ENCODE measurements around the gene BATF. TPM values are rescaled to one million over a fixed set of nuclear protein-coding genes. Genes with fewer than 3 reads are reported as not detected.

Gene BATF
- total RNA-seq, 2 experiments from 2014 or later = 41.3 to 41.6 TPM

- Mint-ChIP-seq H3K27ac (no peak overlapping the region), H3K4me1 (ENCODE audit: low read depth) (peaks cover 49% of the 10 kb centered on the region), H3K27me3 (ENCODE audit: low read depth) (peaks cover 2% of the 10 kb centered on the region), H3K36me3 (ENCODE audit: low read depth) (no peaks in the 10 kb centered on the region), H3K9me3 (ENCODE audit: insufficient read depth) (no peaks in the 10 kb centered on the region), H3K4me3 (no peak overlapping the region)
- ChIA-PET POLR2A (no interaction called here), CTCF (interaction anchor here (0.6 to 8.0 kb wide), 7 partner anchors 24 to 185 kb away, joined by 3 to 138 read pairs (median 3); no protein-coding TSS in a partner anchor)
- DNase-seq = peak; percentile 9
- no peak for ATAC-seq
Observed at GRCh38 chr14:75491376-75491978, 30.8 kb upstream of the BATF start.

DNA sequence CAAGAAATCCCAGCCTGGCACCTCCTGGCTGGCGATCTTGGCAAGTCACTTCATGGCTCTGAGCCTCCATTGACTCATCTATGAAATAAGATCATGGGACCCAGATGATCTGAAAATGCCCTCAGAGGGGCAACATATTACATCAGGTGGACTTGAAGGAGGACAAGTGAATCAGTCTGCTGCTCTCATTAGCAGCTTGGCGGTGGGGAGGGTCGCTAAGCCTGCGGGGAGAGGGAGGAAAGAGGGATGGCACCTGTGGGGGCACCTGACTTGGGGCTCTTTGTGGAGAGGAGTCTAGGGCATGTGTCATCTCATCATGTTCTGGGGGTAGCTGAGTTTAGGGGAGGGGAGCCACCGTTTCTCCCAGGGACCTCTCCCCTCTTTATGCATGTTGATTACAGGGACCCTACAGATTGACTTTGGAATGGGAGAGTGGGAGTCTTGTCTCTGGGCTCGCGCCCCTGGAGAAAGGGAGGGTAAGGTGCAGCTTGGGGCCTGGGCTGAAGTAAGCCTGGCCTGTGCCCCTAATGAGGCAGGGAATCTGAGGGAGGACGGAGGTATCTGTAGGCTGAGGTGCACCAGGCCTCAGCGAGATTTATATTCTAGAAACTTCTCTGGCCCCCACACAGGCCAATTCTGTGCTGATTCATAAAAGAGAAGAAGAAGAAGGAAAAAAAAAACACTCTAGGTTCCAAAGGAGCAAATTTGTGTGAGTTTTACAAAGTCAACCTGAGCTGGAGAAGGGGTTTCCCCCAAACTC is 29.3 kb upstream of the BATF start:
- H3K4me3 Mint-ChIP-seq = no peak overlapping the region
- POLR2A ChIA-PET = no interaction called here
- no peak overlapping the region for H3K27ac Mint-ChIP-seq
- no peaks in the 10 kb centered on the region for H3K9me3 Mint-ChIP-seq (ENCODE audit: insufficient read depth)
- peaks cover 54% of the 10 kb centered on the region for H3K4me1 Mint-ChIP-seq (ENCODE audit: low read depth)
- H3K36me3 Mint-ChIP-seq (ENCODE audit: low read depth) = no peaks in the 10 kb centered on the region
- no peak for ATAC-seq
- no peaks in the 10 kb centered on the region for H3K27me3 Mint-ChIP-seq (ENCODE audit: low read depth)
- CTCF ChIA-PET = interaction anchor here (2.2 to 8.0 kb wide), 2 partner anchors 68 to 187 kb away, joined by 9 to 138 read pairs; no protein-coding TSS in a partner anchor
- DNase-seq = peak; percentile 19

DNA sequence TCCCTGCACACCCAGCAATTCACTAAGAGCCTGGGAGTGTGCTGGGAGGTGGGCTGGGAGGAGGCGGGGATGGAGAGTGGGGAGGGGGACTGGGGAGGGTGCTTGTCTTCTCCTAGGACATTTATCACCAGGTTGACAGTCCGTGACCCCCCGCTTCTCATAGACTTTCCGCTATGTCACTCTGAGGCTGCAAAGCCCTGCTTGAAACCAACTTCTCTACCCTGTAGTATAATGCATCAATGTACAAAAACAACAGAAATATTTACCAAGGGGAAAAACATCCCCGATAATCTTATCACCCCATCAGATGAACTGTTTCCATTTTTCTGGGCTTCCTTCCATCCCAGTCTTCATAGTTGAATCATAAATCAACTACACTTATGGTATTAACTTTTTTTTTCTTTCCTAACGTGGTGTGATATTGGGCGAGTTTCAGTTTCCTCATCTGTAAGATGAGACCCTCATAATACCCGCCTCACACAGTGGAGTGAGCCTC is 28.6 kb upstream of the BATF start:
- no peaks in the 10 kb centered on the region for H3K36me3 Mint-ChIP-seq (ENCODE audit: low read depth)
- ATAC-seq = no peak
- peaks cover 54% of the 10 kb centered on the region for H3K4me1 Mint-ChIP-seq (ENCODE audit: low read depth)
- POLR2A ChIA-PET = no interaction called here
- H3K27me3 Mint-ChIP-seq (ENCODE audit: low read depth) = no peaks in the 10 kb centered on the region
- no peak overlapping the region for H3K4me3 Mint-ChIP-seq
- H3K9me3 Mint-ChIP-seq (ENCODE audit: insufficient read depth) = no peaks in the 10 kb centered on the region
- CTCF ChIA-PET = interaction anchor here (1.4 to 8.0 kb wide), 3 partner anchors 14 to 188 kb away, joined by 5 to 138 read pairs (median 23); no protein-coding TSS in a partner anchor
- no peak overlapping the region for H3K27ac Mint-ChIP-seq
- peak; percentile 15 for DNase-seq

DNA sequence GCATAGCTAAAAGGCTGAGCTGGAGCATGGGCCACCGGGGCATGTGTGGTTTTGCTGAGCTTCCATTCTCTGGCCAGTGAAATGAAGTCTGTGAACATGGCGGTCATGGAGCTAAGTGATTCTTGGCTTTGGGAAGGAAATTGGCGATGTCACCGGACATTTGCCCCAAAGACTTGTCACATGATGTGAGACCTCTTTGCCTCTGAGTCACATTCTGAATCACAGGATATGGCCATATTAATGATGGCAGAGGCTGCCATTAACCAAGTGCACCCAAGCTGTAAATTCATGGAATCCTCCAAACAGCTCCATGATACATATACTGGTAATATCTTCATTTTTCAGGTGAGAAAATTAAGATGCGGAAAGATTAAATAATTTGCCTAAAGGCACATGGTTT is 27.4 kb upstream of the BATF start:
- no peaks in the 10 kb centered on the region for H3K36me3 Mint-ChIP-seq (ENCODE audit: low read depth)
- no peaks in the 10 kb centered on the region for H3K27me3 Mint-ChIP-seq (ENCODE audit: low read depth)
- no peaks in the 10 kb centered on the region for H3K9me3 Mint-ChIP-seq (ENCODE audit: insufficient read depth)
- H3K27ac Mint-ChIP-seq = no peak overlapping the region
- ChIA-PET POLR2A (interaction anchor here (2.2 kb wide), 1 partner anchor 27 kb away, joined by 19 read pairs; the partner anchor contains the start of gene BATF), CTCF (interaction anchor here (0.8 to 4.4 kb wide), 14 partner anchors 7 to 369 kb away, joined by 4 to 30 read pairs (median 8); no protein-coding TSS in a partner anchor)
- H3K4me3 Mint-ChIP-seq = no peak overlapping the region
- peaks cover 53% of the 10 kb centered on the region for H3K4me1 Mint-ChIP-seq (ENCODE audit: low read depth)
- DNase-seq = peak; percentile 18
- ATAC-seq = no peak

GRCh38 chr14:75495399-75495798 is 26.9 kb upstream of the BATF start:
- DNase-seq (no peak), ATAC-seq (no peak)
- Mint-ChIP-seq H3K9me3 (ENCODE audit: insufficient read depth) (no peaks in the 10 kb centered on the region), H3K4me3 (no peak overlapping the region), H3K36me3 (ENCODE audit: low read depth) (no peaks in the 10 kb centered on the region), H3K27ac (no peak overlapping the region), H3K4me1 (ENCODE audit: low read depth) (peaks cover 53% of the 10 kb centered on the region), H3K27me3 (ENCODE audit: low read depth) (no peaks in the 10 kb centered on the region)
- POLR2A ChIA-PET = interaction anchor here (0.5 to 2.2 kb wide), 2 partner anchors 26 to 1644 kb away, joined by 3 to 19 read pairs; partner anchors contain the start of genes BATF and PTGR2
- CTCF ChIA-PET = interaction anchor here (0.8 to 4.4 kb wide), 14 partner anchors 8 to 369 kb away, joined by 4 to 30 read pairs (median 9); partner anchors contain the start of gene BATF

- H3K27ac Mint-ChIP-seq = no peak overlapping the region
- peak; percentile 10 for DNase-seq
- H3K27me3 Mint-ChIP-seq (ENCODE audit: low read depth) = no peaks in the 10 kb centered on the region
- H3K36me3 Mint-ChIP-seq (ENCODE audit: low read depth) = no peaks in the 10 kb centered on the region
- no peak for ATAC-seq
- CTCF ChIA-PET = interaction anchor here (0.8 to 4.4 kb wide), 17 partner anchors 8 to 370 kb away, joined by 3 to 30 read pairs (median 9); partner anchors contain the start of gene BATF
- no peaks in the 10 kb centered on the region for H3K9me3 Mint-ChIP-seq (ENCODE audit: insufficient read depth)
- H3K4me1 Mint-ChIP-seq (ENCODE audit: low read depth) = peaks cover 53% of the 10 kb centered on the region
- POLR2A ChIA-PET = interaction anchor here (0.5 to 2.2 kb wide), 3 partner anchors 11 to 1644 kb away, joined by 3 to 19 read pairs (median 3); partner anchors contain the start of genes BATF and PTGR2
- H3K4me3 Mint-ChIP-seq = no peak overlapping the region
Observed at GRCh38 chr14:75495882-75496281, 26.4 kb upstream of the BATF start.

DNA sequence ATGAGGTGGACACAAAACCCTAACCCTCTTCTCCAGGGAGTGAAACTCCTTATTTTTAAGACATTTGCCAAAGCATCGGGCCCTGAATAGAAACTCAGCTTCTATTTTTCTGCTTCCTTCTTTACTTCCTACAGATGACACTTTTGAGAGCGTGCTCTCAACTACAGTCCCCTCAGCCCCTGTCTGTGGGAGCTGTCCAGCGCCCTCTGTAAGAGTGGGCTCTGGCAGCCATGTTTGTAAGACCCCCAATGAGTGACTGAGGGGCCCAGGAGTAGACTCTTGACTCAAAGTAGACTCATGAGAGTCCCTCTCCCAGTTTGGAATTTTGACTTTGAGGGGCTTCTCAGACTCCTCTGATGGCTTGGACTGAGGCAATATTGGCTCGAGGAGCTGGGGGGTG is 25.5 kb upstream of the BATF start:
- CTCF ChIA-PET = interaction anchor here (0.7 to 4.4 kb wide), 20 partner anchors 9 to 194 kb away, joined by 3 to 30 read pairs (median 6); partner anchors contain the start of gene BATF
- H3K4me3 Mint-ChIP-seq = no peak overlapping the region
- DNase-seq (no peak), ATAC-seq (no peak)
- POLR2A ChIA-PET = interaction anchor here (0.8 to 2.2 kb wide), 4 partner anchors 12 to 46 kb away, joined by 3 to 19 read pairs (median 4); partner anchors contain the start of gene BATF
- no peaks in the 10 kb centered on the region for H3K27me3 Mint-ChIP-seq (ENCODE audit: low read depth)
- H3K27ac Mint-ChIP-seq = peak overlapping the region; percentile 75
- H3K9me3 Mint-ChIP-seq (ENCODE audit: insufficient read depth) = no peaks in the 10 kb centered on the region
- peaks cover 53% of the 10 kb centered on the region for H3K4me1 Mint-ChIP-seq (ENCODE audit: low read depth)
- no peaks in the 10 kb centered on the region for H3K36me3 Mint-ChIP-seq (ENCODE audit: low read depth)

DNA sequence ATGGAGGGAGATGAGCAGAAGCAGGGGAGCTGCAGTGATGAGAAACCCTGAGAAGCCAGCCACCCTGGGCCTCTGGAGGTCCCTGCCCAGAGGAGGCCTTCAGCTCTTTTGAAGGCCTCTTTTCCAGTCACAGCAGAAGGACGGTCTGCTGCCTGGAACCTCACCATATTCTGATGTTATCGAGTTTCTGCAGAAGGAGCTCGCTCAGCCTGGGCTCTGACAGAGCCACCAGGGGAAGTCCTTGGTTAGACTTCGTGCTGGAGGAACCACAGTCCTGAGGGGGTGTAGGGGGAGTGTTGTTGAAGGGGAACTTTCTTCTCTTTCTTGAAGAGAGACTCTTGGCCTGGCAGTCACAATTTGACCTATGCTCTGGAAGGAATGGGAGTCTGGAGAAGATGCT is 25.1 kb upstream of the BATF start:
- peak; percentile 88 for ATAC-seq
- DNase-seq = peak; percentile 53
- no peaks in the 10 kb centered on the region for H3K9me3 Mint-ChIP-seq (ENCODE audit: insufficient read depth)
- no peak overlapping the region for H3K4me3 Mint-ChIP-seq
- H3K4me1 Mint-ChIP-seq (ENCODE audit: low read depth) = peaks cover 53% of the 10 kb centered on the region
- no peaks in the 10 kb centered on the region for H3K36me3 Mint-ChIP-seq (ENCODE audit: low read depth)
- H3K27me3 Mint-ChIP-seq (ENCODE audit: low read depth) = no peaks in the 10 kb centered on the region
- peak overlapping the region; percentile 75 for H3K27ac Mint-ChIP-seq
- POLR2A ChIA-PET = interaction anchor here (1.0 to 2.2 kb wide), 3 partner anchors 18 to 45 kb away, joined by 4 to 19 read pairs (median 5); partner anchors contain the start of gene BATF
- CTCF ChIA-PET = interaction anchor here (0.7 to 4.4 kb wide), 18 partner anchors 9 to 195 kb away, joined by 3 to 30 read pairs (median 6); partner anchors contain the start of gene BATF

- ATAC-seq (peak; percentile 29), DNase-seq (no peak)
- H3K4me3 Mint-ChIP-seq = no peak overlapping the region
- ChIA-PET POLR2A (interaction anchor here (1.0 to 1.5 kb wide), 2 partner anchors 17 to 45 kb away, joined by 4 to 5 read pairs; no protein-coding TSS in a partner anchor), CTCF (interaction anchor here (0.7 to 4.4 kb wide), 14 partner anchors 10 to 195 kb away, joined by 3 to 30 read pairs (median 6); partner anchors contain the start of gene BATF)
- H3K27me3 Mint-ChIP-seq (ENCODE audit: low read depth) = no peaks in the 10 kb centered on the region
- peak overlapping the region; percentile 75 for H3K27ac Mint-ChIP-seq
- no peaks in the 10 kb centered on the region for H3K9me3 Mint-ChIP-seq (ENCODE audit: insufficient read depth)
- H3K36me3 Mint-ChIP-seq (ENCODE audit: low read depth) = no peaks in the 10 kb centered on the region
- H3K4me1 Mint-ChIP-seq (ENCODE audit: low read depth) = peaks cover 53% of the 10 kb centered on the region
Observed at GRCh38 chr14:75497701-75498100, 24.6 kb upstream of the BATF start.

GRCh38 chr14:75499084-75499875 is 23.0 kb upstream of the BATF start:
- no peak overlapping the region for H3K4me3 Mint-ChIP-seq
- peaks cover 44% of the 10 kb centered on the region for H3K4me1 Mint-ChIP-seq (ENCODE audit: low read depth)
- DNase-seq (peak; percentile 48), ATAC-seq (peak; percentile 61)
- CTCF ChIA-PET = interaction anchor here (1.3 to 4.2 kb wide), 6 partner anchors 9 to 67 kb away, joined by 5 to 16 read pairs (median 8); partner anchors contain the start of gene BATF
- POLR2A ChIA-PET = interaction anchor here (1.0 to 1.4 kb wide), 2 partner anchors 9 to 22 kb away, joined by 4 to 5 read pairs; no protein-coding TSS in a partner anchor
- H3K27ac Mint-ChIP-seq = peak overlapping the region; percentile 67
- no peaks in the 10 kb centered on the region for H3K36me3 Mint-ChIP-seq (ENCODE audit: low read depth)
- H3K27me3 Mint-ChIP-seq (ENCODE audit: low read depth) = no peaks in the 10 kb centered on the region
- peaks cover 2% of the 10 kb centered on the region for H3K9me3 Mint-ChIP-seq (ENCODE audit: insufficient read depth)

Data from activated CD8-positive, alpha-beta T cell treated with anti-CD3 and anti-CD28 coated beads, Interleukin-2, amount 10 ng/mL, durations not matched to agents 7 days and 5 days (primary cell).